ENCODE data around the gene BCL11A. TPM values are rescaled to one million over a fixed set of nuclear protein-coding genes. Genes with fewer than 3 reads are reported as not detected.
A peak's percentile ranks its signal among the peaks of the same experiment; 100 is the strongest.

Gene BCL11A
- total RNA-seq, 1 donor from 2014 or later: 1.6 TPM

DNA sequence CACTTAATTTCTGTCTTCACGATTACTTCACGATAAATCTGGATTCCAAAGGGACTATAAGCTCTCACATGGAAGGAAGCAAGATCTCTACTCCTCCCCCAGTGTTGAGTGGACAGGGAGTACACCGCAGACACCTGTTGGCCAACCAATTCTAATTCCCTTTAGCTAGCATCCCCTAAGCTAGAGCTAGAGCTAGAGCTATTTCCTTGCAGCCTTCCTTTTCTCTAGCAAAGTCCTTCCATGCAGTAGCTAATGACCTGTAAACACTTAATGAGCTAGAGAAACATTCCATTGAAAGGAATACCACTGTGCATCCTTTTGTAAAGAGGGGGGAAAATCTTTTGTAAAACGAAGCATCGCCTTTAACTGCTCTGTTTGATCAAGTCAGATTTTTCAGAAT, 56.5 kb downstream of the BCL11A start:
- no peak for DNase-seq (ENCODE audit: low spot score)

DNA sequence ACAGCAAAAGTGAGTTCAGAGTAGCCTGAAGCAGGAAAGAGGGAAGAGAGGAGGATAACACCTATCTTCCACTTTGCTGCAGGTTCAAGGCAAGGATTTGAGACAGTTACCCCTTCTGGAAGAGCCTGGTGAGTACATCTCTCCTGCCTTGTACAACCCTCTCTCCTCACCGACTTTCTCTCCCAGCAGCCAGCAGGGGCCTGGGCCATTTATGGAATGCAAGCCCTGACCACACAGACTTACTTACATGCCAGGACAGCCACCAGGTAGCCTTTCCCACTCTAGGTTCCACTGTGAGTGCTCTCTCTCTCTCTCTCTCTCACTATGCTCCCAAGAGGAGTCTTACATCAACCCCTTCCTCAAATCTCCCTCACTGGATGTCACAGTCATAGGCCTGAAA, 57.0 kb downstream of the BCL11A start:
- intact Hi-C loops (cut with DNase I): no loop called here
- ATAC-seq (no peak), DNase-seq (ENCODE audit: low spot score) (no peak)

More for the DNA sequence above, 56.5 kb downstream of the BCL11A start:
- intact Hi-C loops (cut with DNase I): no loop called here
- ATAC-seq: no peak

DNA sequence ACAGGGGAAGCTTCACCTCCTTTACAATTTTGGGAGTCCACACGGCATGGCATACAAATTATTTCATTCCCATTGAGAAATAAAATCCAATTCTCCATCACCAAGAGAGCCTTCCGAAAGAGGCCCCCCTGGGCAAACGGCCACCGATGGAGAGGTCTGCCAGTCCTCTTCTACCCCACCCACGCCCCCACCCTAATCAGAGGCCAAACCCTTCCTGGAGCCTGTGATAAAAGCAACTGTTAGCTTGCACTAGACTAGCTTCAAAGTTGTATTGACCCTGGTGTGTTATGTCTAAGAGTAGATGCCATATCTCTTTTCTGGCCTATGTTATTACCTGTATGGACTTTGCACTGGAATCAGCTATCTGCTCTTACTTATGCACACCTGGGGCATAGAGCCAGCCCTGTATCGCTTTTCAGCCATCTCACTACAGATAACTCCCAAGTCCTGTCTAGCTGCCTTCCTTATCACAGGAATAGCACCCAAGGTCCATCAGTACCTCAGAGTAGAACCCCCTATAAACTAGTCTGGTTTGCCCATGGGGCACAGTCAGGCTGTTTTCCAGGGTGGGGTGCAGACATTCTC, 58.3 kb downstream of the BCL11A start:
- ATAC-seq (no peak), DNase-seq (ENCODE audit: low spot score) (no peak)
- intact Hi-C loops (cut with DNase I): no loop called here

DNA sequence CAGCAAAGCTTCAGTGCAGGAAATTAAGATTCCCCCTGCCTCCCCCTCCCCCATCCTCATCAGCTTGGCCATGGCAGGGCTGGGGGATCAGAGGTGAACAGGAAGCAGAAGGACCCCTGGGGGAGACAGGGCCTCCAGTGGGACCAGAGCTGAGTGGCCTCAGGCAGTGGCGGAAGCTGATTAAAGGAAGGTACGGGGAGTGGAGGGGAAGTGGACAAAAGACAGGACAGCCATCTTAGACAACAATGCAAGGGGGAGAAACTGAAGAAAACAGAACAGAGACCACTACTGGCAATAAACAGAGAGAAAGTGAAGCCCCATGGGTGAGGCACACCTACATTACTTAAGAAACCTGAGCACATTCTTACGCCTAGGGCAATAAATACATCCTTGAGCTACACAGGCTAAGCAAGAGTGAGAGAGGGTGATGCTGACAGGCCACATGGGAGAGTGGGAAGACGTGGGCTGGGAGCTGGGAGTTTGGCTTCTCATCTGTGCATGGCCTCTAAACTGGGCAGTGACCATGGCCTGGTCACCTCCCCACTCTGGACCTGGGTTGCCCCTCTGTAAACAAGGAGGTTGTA, 59.6 kb downstream of the BCL11A start:
- DNase-seq (ENCODE audit: low spot score) (no peak), ATAC-seq (no peak)
- intact Hi-C loops (cut with DNase I): no loop called here

DNA sequence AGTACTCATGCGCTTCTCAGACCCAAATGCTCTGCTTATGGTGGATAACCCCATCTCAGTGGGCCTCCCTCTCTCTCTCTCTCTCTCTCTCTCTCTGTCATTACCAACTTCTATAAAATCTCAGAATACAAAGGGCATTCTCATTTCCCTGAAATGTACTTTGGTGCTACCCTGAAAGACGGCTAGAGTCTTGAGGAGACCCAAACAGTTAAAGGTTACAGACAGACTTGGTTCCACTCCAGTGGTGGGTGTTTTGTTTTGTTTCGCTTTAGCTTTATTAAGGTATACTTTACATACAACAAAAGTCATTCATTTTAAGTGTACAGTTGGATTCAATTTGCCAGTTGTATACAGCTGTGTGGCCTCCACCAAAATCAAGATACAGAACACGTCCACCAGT, 60.9 kb downstream of the BCL11A start:
- DNase-seq (ENCODE audit: low spot score): no peak
- intact Hi-C loops (cut with DNase I): no loop called here

DNA sequence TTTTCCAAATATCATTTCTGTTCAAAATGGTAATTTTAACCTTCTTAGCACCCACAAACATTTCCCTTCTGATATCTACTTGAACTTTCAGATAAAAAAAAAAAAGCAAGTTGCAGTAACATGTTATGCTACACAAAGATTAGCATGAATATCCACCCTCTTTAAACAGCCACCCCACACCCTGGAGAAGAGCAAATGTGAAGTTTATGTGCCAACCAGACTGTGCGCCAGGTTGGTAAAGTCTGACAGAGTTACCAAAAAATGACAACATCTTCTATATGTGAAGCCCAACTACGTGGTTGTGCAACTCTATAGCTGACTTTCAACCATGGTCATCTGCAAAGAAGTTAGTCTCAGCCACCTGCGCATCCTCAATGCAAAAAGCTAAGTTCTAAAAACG, 62.6 kb downstream of the BCL11A start:
- intact Hi-C loops (cut with DNase I): no loop called here
- DNase-seq (ENCODE audit: low spot score): no peak
- ATAC-seq: no peak

More for the DNA sequence above, 60.9 kb downstream of the BCL11A start:
- no peak for ATAC-seq

DNA sequence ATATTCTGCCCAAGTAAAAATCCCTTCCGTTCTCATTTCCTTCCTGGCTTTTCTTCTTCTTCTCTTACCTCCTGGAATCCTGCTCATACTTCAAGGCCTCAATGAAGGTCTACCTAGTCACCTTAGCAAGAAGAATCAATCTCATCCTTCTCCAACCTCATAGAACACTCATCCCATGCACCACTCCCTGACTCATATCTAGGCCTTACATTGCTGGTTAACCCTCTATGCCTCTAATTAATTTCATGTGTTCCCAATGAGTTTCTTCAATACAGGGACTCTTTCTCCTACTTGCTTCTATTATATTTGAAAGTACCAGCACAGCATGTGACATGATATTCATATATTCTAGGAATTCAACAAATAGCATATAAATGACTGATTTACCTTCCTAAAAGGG, 63.0 kb downstream of the BCL11A start:
- DNase-seq (ENCODE audit: low spot score) (no peak), ATAC-seq (no peak)
- intact Hi-C loops (cut with DNase I): no loop called here

DNA sequence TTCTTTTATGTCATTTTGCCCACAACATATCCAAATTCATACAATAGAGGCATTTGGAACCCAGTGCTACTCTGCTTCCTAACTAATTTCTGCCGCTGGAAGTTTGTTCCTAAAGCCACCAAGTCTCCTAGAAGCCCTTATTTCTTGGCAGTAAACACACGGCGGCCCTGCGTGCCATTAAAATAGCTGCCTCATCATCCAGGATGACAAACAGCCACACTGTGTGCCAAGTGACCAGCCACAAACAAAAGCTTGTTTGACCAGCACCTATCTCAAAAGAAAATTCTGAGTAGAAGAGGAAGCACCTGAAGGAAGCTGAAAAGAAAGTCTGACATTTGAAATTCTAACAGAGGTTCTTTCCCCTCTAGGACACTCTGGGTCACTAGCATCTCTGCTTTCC, 64.2 kb downstream of the BCL11A start:
- ATAC-seq (no peak), DNase-seq (ENCODE audit: low spot score) (no peak)
- intact Hi-C loops (cut with DNase I): no loop called here

DNA sequence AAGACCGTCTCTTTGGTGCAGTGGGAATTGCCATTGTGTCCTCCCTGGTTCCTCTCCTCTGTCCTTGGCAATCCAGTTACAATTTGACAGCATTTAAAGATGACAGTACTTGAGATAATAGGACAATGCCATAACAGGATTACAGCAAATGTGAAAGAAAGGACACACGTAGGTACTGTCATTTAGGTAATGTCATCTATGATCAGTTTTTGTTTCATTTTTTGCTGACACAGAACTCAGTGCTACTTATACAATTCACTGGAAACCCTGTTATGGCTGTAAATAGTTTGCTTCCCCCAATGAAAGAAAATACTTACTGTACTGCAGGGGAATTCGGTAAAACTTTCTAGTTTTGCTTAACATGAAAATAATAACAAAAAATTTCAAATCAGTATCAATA, 65.2 kb downstream of the BCL11A start:
- intact Hi-C loops (cut with DNase I): no loop called here
- ATAC-seq (no peak), DNase-seq (ENCODE audit: low spot score) (no peak)

DNA sequence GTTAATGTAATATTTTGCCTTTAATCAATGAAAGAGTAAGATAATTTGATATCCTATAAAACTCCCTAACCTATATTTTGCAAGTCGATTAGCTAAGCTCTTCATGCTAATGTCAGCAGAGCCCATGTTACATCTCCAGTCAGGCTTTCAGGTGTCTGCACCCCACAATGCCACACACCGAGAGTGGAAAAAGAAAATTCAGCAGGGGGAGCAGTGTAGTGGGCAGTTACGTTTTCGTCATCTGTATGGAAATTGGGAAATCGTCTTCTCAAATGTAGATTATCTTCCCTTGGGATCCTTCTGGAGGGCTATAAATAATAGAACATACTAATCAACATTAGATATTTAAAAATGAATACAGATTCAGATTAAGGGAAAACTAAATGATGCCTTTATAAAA, 66.3 kb downstream of the BCL11A start:
- DNase-seq (ENCODE audit: low spot score) (no peak), ATAC-seq (no peak)
- intact Hi-C loops (cut with DNase I): no loop called here

DNA sequence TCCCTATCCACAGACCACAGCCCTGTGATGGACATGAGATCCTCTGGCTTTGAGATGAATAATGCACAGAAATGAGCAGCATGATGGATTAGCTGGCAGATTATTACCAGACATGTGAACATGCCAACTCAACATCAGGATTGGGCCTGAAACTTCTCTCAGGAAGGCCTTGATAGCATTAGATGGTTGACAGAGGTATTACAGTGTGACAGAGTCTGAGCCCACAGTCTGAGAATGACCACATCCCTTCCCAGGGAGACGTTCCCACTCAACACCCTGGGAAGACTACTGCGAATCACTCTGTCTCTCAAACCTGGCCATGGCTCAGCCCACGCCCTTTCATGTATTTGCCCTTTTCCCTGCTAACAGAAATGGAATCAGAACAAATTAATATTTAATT, 66.9 kb downstream of the BCL11A start:
- ATAC-seq (no peak), DNase-seq (ENCODE audit: low spot score) (no peak)
- intact Hi-C loops (cut with DNase I): no loop called here

DNA sequence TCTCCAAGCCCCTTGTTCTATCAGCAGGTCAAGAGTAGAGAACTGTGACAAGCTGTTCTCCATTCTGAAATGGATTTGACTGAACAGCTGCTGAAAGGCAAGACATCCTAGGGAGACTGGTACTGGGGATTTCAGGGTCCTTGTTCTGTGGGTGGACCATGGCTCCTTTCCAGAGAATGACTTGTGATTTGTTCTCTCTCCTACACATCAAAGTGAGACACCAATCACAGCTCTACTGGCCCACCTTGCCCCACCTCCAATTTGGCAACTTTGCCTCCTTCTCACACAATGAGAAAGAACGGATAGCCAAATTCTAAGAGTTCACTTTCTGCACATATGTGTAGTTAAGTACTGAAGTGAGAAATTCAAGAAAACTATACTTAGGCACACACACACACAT, 67.4 kb downstream of the BCL11A start:
- DNase-seq (ENCODE audit: low spot score): no peak
- ATAC-seq: no peak
- intact Hi-C loops (cut with DNase I): no loop called here

DNA sequence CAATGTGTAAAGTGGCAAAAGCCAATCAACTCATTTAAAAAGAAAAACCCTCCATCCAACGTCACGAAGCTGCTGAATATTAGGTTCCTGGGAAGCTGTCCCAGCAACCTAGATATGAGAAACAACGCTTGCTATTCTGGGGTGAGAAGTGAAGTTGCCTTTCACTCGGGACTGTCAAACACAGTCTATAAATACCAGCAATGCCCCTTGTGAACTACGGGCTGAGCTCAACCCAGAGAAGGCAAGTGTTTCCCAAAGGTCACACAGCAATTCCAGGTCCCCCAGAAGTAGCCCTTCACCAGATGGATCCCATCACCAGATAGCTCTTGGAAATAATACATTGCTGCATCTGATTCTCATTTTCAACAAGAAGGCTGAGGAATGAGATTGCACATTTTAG, 67.9 kb downstream of the BCL11A start:
- ATAC-seq (no peak), DNase-seq (ENCODE audit: low spot score) (no peak)
- intact Hi-C loops (cut with DNase I): no loop called here

DNA sequence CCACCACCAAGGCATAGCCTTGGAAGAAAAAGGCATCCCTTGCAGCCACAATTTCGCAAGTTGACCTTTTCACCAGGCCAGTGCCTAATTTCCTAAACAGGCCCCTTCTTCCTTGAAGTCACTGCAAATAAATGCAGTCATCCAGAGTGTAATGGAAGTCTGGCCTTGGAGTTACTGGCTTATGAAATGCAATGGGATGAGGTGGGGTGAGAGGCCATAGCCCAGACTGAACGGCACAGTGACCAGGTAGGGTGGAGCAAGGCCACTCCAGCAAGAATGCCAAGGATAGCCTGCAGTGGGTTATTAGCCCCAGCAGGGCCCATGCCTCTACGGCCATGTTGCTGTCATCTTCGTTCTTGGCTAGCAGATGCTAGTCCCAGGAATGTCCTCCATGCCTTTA, 68.4 kb downstream of the BCL11A start:
- intact Hi-C loops (cut with DNase I): no loop called here
- DNase-seq (ENCODE audit: low spot score) (no peak), ATAC-seq (no peak)

DNA sequence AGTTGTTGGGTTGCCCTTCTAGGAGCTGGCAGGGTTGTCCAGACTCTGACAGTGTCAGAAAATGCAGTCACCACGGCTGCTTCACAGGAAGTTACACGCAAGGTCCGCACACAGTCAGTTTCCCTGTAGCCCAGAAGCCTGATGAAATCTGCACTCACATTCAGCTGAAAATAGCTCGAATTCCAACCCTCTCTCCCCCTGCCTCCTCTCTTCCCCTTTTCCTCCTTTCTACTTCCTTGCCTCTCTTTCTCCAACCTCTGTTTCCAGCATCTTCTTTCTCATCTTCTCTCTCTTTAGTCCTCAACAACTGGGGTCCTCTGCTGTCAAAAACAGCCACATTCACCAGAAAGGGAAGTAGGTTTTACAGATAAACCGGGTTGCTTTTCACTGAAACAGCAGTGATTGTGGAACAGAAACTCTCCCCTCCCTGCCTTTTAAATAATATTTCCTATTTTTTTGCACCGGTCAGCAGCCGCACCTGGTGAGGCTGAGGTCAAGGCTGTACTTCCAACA, 69.3 kb downstream of the BCL11A start:
- intact Hi-C loops (cut with DNase I): no loop called here
- DNase-seq (ENCODE audit: low spot score): no peak
- peak; percentile 45 for ATAC-seq

DNA sequence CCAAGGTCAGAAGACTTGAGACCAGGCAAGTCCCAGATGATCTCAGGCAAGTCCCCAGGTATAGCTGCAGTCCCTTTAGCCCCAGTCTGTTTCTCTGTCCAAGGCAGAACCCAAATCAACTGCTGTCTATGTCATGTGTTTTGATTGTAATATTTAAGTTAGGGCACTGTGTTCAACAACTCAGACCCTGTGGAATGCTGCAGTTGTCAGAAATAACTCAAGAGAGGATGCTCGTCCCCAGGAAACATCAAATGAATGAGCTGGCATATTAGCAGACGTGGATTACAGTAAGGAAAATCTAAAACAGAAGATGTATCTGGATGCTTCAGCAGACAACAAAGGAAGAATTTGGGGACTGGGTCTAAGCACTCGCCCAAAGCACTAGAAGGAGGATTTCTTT, 70.1 kb downstream of the BCL11A start:
- no peak for DNase-seq (ENCODE audit: low spot score)
- intact Hi-C loops (cut with DNase I): no loop called here
- ATAC-seq: no peak

DNA sequence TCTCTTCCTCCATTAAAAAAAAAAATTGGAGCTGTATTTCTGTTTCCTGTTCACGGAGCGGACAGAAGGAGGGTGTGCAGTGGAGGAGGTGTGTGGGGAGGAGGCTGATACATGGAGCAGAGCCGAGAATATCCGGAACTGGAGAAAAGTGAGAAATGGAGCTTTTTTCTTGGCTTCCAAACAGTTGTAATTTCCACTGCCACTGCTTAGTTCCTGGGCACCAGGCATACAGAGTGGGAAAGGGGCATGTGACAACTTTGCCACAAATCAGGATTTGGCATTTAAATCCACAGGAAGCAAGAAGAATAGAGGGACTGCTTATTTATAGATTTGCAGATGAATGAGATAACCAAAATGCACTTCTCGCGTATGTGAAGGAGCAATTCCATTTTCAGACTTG, 71.2 kb downstream of the BCL11A start:
- intact Hi-C loops (cut with DNase I): no loop called here
- ATAC-seq (no peak), DNase-seq (ENCODE audit: low spot score) (no peak)

DNA sequence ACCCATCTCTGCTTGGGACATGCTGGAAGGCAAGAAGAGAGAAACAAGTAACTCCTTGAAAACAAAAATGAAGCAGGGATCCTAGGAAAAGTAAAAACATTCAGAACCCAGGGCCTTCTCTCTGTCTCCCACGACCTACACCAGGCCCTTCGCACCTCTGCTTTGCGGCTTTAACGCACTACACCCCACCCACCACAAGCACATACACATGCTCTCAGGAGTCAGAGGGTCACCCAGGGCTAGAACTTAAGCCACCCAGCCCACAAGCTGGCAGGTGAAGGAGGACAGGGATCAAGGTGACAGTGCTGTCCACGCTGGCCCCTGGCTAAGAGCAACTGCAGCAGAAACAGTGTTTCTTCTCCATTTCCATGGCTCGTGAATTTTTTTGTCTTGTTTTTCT, 72.2 kb downstream of the BCL11A start:
- intact Hi-C loops (cut with DNase I): no loop called here
- DNase-seq (ENCODE audit: low spot score): no peak
- no peak for ATAC-seq

DNA sequence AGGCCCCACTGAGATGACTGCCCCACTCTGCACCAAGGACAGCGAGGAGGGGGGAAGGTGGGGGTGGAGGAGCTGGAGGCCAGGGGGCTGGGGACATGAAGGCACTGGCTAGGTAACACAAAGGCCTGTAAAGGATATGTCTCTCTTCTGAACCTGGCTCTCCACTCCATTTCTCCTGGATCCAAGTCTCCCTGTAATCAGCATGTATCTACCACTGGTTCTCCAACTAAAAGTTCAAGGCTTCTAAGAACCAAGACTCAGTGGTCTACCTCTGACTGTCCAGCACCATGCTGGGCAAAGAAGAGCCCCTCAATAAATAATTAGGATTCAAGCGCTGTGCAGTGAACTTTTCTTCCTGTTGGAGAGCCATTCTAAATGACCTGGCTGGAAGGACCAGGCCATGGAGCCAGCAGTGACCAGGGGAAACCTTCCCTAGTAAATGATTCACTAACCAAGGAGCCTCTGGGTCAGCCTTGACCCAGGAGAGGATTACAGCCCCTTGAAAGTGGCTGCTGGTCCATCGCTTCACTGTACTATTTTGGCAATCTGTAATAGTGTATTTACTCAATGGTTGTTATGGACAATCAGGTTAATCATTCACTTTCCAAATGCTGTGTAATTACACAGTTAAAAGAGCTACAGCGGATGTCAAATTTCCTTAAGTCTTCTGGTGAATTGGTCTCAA, 73.2 kb downstream of the BCL11A start:
- intact Hi-C loops (cut with DNase I): no loop called here
- ATAC-seq: no peak

DNA sequence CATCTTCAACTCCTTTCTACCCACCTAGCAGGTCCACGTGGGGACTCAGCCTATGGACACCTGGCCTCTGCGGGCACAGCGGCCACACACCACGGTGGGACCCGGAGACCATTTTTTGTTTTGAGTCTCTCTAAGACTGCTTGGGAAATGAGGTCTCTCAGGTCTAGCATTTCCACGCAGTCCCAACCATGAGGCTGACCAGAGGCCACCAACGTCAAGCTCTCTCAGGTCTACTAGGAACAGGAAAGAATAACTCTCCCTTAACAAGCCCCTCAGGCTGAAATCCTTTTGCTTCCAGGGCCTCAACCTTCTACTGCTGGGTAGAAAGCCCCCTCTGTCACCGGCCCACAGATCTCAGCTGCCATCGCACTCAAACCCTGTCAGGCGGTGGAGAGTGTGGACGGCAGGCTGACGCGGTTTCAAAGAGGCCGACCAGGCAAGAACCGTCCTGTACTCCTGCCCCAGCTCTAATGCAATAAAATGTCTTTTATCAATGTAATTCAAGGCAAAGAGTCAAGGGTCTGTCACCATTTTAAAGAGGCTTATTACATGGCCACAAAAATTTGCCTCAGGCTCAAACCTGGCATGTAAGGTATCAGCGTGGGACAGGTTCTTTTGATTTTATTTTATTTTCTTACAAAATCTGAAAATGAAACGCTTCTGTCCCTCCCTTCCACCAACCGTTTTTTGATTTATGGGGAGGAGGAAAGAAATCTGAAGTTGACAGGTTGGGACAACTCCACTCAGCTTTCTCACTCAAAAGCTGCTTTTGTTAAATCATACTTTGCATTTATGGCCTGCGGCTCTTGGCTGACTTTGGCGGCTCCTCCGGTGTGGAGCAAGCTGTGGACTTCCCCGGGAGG, 74.0 kb downstream of the BCL11A start:
- no peak for DNase-seq (ENCODE audit: low spot score)
- no peak for ATAC-seq
- intact Hi-C loops (cut with DNase I): no loop called here

More for the DNA sequence above, 73.2 kb downstream of the BCL11A start:
- DNase-seq (ENCODE audit: low spot score): no peak
